Mammary epithelial cell (primary cell): ENCODE data around the gene SRPK3.

ENCODE experiments used
- CTCF ChIP-seq, 2 donors: IDR thresholded peaks in 1 of 2; conservative IDR thresholded peaks in 1 of 2; 2 replicates each; pipeline ENCODE4 v1.5.1; 2011 to 2012; ENCODE audit warnings: inconsistent platforms in 2 of 2, low read length in 2 of 2, mild to moderate bottlenecking in 2 of 2, control low read depth in 1 of 2, low read depth in 1 of 2; ENCODE audit not compliant: insufficient read depth in 1 of 2; ENCODE audit errors: extremely low read depth in 1 of 2
- EZH2 ChIP-seq: IDR thresholded peaks from 2 replicates; pipeline ENCODE4 v1.6.1; 2012; ENCODE audit warnings: low read length, inconsistent platforms, borderline replicate concordance

- TF ChIP-seq CTCF (conservative IDR thresholded peaks at IDR 0.05 in 1 of 2, IDR thresholded peaks at IDR 0.05 in 1 of 2; ENCODE audit: extremely low read depth in 1 of 2, insufficient read depth in 1 of 2, low read depth in 1 of 2, low read length in 2 of 2) = no peak
- TF ChIP-seq EZH2 = no peak
These were observed 39.4 kb upstream of the SRPK3 start for GRCh38 chrX:153741446-153741845.
